ENCODE data around the gene CD300LB. TPM values are rescaled to one million over a fixed set of nuclear protein-coding genes. Genes with fewer than 3 reads are reported as not detected.

The CD300LB gene
- polyA plus RNA-seq, 1 experiment: not detected

GRCh38 chr17:74472890-74473289, 58.4 kb downstream of the CD300LB start:
- DNase-seq (ENCODE audit: low read depth, low spot score): no peak
- CTCF ChIA-PET: no interaction called here

GRCh38 chr17:74471341-74471740, 59.9 kb downstream of the CD300LB start:
- DNase-seq (ENCODE audit: low read depth, low spot score): no peak
- Histone ChIP-seq H3K27ac (ENCODE audit: low read depth, low read length) (no peak overlapping the region), H3K4me3 (ENCODE audit: low read depth, low read length) (no peak overlapping the region), H3K9me3 (ENCODE audit: control insufficient read depth, insufficient read depth, low read length) (peaks cover 6% of the 10 kb centered on the region; the same call in 1 of the 2 replicates), H3K27me3 (ENCODE audit: control insufficient read depth, insufficient read depth, low read length) (peaks cover 3% of the 10 kb centered on the region)
- POLR2A ChIA-PET: no interaction called here
- CTCF ChIA-PET: no interaction called here
- TF ChIP-seq CTCF (IDR thresholded peaks at IDR 0.05; ENCODE audit: low read depth, low read length): no peak

More at GRCh38 chr17:74472890-74473289, 58.4 kb downstream of the CD300LB start:
- Histone ChIP-seq H3K27me3 (ENCODE audit: control insufficient read depth, insufficient read depth, low read length) (no peaks in the 10 kb centered on the region), H3K27ac (ENCODE audit: low read depth, low read length) (no peak overlapping the region), H3K4me3 (ENCODE audit: low read depth, low read length) (no peak overlapping the region), H3K9me3 (ENCODE audit: control insufficient read depth, insufficient read depth, low read length) (peaks cover 6% of the 10 kb centered on the region; the same call in 1 of the 2 replicates)
- POLR2A ChIA-PET: no interaction called here
- no peak for TF ChIP-seq CTCF (IDR thresholded peaks at IDR 0.05; ENCODE audit: low read depth, low read length)

Other genes starting within 250 kb of the CD300LB start
- not detected in 2 replicates for gene KIF19, start 205.2 kb downstream of the CD300LB start, polyA plus RNA-seq (2011; rRNA removed)
- not detected in 2 replicates for gene BTBD17, start 169.6 kb downstream of the CD300LB start, polyA plus RNA-seq (2011; rRNA removed)
- gene GPR142, start 164.0 kb downstream of the CD300LB start, polyA plus RNA-seq (2011; rRNA removed): not detected in 2 replicates
- gene GPRC5C, start 99.4 kb downstream of the CD300LB start, polyA plus RNA-seq (2011; rRNA removed): 0.14 TPM in 1 of 2 replicates, not detected in the other
- not detected in 2 replicates for gene CD300A, start 64.8 kb downstream of the CD300LB start, polyA plus RNA-seq (2011; rRNA removed)
- gene CD300C, start 14.6 kb upstream of the CD300LB start, polyA plus RNA-seq (2011; rRNA removed): not detected in 2 replicates
- gene CD300H, start 36.0 kb upstream of the CD300LB start, polyA plus RNA-seq (2011; rRNA removed): not detected in 2 replicates
- not detected in 2 replicates for gene CD300LD, start 60.8 kb upstream of the CD300LB start, polyA plus RNA-seq (2011; rRNA removed)
- gene CD300E, start 92.3 kb upstream of the CD300LB start, polyA plus RNA-seq (2011; rRNA removed): not detected in 2 replicates
- not detected in 2 replicates for gene CD300LF, start 181.4 kb upstream of the CD300LB start, polyA plus RNA-seq (2011; rRNA removed)
- 0.16 and 0.21 TPM in 2 replicates for gene RAB37, start 205.8 kb upstream of the CD300LB start, polyA plus RNA-seq (2011; rRNA removed)
- gene NHERF1, start 217.2 kb upstream of the CD300LB start, polyA plus RNA-seq (2011; rRNA removed): 10.4 and 10.5 TPM in 2 replicates
- gene NAT9, start 244.9 kb upstream of the CD300LB start, polyA plus RNA-seq (2011; rRNA removed): 33.6 and 37.3 TPM in 2 replicates

All from AG04450 (cell line).